GM18870 (cell line): ENCODE measurements around the gene BLOC1S5.

Experiments
- ATAC-seq: cut with Tn5 transposase; IDR thresholded peaks from one replicate; pipeline ENCODE4 v1.9.1; 2021; ENCODE audit warnings: moderate library complexity; ENCODE audit not compliant: unreplicated experiment

Gene BLOC1S5

DNA sequence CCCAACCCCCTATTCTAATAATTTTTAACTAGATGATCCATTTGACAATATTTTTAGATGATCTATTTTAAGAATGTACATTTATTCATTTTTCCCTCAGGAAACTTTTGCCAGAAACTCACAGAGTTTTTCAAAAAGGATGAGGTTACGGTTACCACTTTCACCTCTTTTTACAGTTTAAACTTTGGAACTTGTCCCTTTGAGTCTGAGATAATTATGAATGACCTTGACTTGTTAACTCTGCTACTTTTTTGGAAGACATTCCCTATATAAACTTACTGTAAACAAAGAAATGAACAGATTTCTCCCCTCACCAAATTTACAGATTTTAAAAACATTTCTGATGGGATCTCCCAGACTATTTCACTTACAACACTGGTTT is 18.4 kb upstream of the BLOC1S5 start:
- ATAC-seq, result no peak

DNA sequence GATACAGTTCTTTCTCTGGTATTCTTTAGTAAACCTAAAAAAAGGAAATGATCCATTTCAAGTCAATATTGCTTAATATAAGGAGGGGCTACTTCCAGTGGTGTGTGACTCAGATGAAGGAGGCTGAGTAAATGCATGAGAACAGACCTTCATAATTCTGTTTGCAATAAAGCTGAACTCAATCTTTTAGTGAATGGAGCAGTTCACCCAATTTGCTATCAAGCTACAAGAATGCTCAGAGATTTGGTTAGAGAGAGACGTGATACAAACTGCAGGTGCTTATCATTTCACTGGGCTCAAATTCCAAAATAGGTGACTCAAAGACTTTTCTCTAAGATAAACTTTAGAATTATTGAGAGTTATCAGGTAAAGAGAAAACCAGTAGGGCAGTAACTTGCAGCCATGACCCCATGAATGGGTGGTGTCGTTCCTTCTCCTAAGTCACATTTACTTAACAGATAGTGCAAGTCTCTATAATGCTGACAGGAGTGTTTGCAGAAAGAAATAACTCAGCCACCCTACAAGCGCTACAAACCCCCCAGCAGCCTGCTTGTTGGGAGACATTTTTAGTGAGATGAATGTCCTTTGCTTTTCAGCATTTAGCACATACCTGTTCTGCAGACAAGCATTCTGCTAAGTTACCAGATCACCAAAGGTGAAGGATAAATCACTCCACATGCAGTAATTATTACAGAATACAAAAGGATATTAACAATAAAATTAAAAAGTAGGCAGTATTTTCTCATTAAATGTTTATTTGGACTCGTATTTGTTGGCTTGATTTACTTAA is 16.4 kb upstream of the BLOC1S5 start:
- ATAC-seq, result no peak

DNA sequence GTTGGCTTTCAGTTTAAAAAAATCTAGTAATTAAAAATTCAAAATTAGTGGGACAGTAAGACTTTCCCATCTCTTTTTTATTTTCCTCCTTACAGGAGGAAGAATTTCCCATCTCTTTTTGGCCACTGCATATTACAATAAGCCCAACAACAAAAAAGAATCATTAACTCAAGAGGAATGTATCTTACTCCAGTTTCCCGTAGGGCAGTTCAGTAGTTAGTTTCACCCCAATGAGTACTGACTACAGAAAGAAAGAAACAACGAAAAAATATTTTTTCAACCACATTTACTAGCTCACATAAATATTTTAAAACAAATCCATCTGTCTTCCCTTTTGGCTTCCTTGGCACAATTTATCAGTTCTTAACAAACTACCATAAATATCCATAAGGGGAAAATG is 14.9 kb upstream of the BLOC1S5 start:
- ATAC-seq, result no peak

DNA sequence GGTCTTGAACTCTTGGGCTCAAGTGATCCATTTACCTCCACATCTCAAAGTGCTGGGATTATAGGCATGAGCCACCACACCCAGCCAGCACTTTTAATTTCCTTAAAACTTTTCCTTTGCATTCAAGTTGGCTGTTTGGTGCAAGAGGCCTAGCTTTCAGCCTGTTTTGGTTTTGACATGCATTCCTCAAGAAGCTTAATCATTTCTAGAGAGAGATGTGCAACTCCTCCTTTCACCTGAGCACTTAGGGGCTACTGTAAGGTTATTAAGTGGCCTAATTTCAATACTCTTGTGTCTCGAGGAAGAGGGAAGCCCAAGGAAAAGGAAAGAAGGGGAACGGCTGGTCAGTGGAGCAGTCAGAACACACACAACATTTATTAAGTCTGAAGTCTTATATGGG is 13.8 kb upstream of the BLOC1S5 start:
- no peak for ATAC-seq

DNA sequence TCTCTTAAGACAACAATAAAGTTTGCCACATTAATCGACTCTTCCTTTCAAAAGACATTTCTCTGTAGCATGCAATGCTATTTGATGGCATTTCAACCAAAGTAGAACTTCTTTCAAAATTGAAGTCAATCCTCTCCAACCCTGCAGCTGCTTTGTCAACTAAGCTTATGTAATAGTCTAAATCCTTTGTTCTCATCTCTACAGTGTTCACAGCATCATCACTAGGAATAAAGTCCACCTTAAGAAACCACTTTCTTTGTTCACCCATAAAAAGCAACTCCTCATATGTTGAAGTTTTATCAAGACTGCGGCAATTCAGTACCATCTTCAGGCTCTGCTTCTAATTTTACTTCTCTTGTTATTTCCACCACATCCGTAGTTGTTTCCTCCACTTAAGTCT is 11.5 kb upstream of the BLOC1S5 start:
- ATAC-seq, result no peak

DNA sequence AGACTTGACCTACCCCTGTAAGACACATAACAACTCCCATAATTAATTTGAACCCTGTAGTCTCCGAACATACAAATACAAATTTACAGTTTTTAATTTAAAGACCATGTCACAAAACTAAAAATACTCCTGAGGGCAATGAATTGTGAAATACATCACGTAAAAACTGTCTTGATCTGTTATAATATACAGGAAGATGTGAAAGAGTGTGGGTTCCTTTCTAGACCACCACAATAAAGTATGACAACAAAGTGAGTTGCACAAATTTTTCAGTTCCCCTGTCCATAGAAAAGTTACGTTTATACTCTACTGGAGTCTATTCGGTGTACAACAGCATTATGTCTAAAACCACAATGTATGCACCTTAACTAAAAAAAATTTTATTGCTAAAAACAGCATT is 11.0 kb upstream of the BLOC1S5 start:
- ATAC-seq, result no peak

DNA sequence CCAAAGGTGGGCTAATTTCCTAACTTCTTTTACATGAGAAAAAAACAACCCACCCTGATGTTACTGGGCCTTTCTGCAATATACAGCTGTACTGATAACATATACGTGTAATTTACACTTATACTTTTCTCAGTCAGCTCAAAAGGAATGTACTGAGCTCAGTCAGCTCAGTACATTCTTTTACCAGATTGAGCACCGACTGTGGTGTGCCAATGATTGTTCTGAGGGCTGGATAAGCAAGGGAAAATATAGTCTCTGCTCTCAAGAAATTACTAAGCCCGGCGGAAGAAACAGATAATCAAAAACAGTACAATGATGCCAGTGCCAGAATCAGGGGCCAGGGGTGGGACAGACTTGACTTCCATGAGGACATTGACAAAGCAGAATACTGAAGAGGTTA is 10.0 kb upstream of the BLOC1S5 start:
- no peak for ATAC-seq

DNA sequence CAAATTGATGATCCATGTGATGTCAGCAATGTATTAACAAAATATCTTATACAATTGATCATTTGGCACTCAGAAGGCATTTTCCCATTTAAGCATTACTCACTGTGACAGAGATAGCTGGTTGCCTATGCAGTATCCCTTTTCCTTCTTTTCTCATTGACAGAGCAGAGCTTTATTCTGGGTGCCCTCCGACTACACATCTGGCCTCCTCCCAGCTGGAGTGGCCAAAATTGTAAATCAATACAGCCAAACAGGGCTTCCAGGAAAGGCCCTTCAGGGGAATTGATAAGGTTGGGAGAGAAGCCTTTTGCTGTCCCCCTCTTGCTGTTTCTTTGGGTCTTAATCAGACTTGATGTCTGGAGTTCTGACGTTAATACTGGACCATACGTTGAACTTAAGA is 9.6 kb upstream of the BLOC1S5 start:
- ATAC-seq, result no peak

DNA sequence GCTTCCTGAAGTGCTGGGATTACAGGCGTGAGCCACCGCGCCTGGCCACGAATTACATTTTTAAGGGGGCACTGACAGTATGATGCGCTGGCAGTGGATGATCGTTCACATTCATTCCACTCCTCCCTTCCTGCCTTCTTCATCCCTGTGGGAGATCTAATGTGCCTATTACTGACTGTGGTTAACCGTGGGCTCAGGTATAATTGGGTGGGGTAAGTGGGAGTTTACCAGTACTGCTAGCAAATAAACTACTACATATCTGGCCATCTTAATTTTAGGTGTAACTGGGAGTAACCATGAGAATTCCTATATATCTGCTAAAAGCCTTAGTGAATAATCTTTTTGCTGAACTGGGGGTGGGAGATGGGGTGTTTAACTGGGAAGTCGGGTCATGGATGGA is 6.5 kb upstream of the BLOC1S5 start:
- ATAC-seq, result no peak

DNA sequence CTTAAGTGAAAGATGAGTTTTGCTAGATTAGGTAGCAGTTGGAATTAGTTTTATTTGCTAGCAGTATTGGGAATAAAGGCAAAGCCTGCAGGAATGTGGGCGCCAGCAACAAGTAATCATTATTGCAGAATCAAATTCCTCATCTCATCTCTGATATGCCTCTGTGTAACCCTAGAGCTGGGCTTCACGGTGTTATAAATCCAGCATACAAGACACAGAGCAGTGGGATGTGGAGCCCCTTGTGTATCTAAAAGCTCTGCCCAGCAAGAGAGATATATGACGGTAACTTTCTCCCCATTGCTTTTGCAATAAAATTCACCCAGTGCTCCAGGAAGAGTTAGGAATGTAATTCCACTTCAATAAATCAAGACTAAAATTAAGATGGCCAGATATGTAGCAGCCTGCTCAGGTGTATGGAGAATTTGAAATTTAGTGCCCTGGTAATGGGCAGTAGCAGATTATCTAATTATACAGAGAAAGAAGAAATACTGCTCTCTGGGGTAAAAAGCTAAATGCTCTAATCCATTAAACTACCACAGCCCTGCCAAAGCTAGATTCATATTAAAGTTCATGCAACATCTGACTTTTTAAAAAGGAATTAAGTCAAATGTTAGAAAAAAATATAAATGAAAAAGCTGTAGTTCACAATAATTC is 5.6 kb upstream of the BLOC1S5 start:
- no peak for ATAC-seq

DNA sequence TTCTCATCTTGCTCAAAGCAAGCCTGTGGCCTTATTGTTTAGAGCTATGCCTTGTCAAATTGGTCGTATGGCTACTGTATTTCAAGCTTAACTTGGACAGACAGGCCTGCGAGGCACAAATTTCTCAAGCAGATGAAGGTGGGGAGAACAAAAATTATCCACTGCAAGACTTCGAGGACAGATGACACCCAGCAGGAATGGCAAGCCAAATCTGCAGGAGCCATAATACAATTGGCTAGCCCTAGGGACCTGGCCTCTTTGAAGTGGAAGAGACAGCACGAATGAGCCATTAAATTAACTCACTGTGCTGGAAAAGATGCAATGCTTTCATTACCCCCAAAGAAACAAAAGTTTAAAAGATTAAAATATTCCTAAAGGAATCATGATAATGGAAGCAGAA is 5.0 kb upstream of the BLOC1S5 start:
- ATAC-seq, result no peak

DNA sequence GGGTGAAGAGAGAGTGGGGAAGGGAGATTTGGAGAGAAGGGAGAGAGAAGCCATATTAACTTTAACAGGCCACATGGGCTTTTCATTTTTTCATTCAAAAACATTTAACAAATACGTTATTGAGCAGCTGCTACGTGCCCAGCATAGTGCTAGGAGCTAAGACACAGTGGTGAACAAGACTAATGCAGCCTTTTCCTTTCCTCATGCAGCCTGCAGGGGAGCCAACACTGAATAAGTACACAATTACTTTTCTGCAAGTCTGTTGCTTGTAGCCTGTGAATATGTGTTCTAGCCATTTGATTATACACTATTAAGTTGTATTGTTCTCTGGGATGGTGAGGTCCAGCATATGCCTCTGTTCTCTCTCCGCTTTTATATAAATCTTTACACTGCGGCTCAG is 1.9 kb upstream of the BLOC1S5 start:
- no peak for ATAC-seq

DNA sequence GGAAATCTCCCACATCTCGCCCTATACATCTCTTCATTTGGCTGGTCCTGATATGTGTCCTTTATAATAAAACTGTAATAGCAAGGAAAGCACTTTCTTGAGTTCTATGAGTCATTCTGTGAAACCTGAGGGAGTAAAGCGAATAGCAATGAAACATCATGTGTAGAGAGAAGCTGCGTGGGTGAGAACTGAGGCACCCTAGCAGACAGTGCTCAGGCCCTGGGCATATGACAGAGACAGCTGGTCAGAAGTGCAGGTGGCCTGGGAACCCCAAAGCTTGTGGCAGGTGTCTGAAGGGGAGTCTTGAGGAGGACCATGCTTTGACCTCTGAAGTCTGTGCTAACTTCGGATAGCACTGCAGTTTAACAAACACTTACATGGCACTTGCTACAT is 1.3 kb upstream of the BLOC1S5 start:
- peak; percentile 62 for ATAC-seq

DNA sequence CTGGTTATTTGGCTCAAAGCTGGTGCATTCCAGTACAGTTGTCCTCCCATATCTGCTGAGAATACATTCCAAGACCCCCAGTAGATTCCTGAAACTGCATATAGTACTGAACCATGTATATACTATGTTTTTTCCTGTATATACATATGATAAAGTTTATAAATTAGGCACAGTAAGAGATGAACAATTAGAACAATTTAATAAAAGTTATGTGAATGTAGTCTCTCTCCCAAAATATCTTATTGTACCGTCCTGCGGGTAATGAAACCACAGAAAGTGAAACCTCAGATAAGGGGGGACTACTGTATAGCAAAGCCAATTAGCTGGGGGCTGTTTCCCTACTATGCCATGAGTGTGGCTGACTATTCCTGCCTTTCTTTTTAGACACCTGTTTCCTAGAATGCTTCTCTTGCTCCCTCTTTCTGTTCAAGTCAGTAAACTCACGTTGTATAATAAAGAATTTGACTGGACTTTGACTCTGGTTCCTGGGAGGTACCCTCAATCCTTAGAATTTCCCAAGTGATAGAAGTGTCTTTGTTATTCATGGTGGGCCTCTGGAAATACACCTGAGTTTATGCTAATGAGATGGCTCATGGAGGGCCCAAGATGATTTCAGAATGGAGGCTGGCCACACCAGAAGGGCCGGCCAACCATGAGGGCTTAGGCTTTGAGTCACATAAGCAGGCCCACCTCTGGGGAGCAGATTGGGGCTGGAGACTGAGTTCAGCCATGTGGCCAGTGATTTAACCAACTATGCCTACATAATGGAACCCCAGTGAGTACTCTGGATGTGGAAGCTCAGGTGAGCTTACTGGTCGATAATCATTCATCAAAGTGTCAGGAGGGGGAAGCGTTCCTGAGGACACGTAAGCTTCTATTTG is 689 bp upstream of the BLOC1S5 start:
- ATAC-seq, result peak; percentile 1

DNA sequence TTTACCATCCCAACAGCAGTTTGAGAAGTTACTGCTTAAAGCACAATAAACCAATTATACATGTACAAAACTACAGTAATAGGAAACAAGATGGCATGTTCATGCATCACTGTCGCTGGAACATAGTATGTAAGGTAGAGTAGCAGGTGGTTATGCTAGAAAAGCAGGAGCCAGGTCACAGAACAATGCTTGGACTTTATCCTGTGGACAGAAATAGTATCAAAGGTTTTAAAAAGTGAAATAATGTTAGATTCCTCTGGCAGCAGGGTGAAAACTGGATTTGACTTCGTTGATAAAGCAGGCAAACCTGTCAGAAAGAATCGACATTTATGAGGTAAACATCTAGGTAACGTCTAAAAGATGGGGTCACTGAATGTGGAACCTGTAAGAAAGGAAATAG is 2.5 kb downstream of the BLOC1S5 start:
- ATAC-seq, result no peak

DNA sequence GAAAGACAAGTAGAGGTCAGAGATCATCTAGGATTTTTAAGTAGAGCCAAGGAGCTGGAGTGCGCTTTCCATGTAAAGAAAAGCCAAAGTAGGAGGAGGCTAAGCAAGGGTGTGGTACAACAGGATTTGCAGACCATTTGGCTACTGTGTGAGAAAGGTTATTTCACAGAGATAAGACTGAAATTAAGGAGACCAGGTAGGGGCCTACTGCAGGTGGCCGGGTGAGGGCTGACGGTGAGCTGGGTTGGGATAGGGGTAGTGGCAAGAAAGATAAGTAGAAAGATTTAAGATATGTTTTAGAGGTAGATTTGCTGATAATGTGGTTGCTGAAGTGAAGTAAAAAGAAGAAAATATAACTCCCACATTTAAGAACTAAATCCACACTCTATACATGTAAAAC is 3.8 kb downstream of the BLOC1S5 start:
- no peak for ATAC-seq

DNA sequence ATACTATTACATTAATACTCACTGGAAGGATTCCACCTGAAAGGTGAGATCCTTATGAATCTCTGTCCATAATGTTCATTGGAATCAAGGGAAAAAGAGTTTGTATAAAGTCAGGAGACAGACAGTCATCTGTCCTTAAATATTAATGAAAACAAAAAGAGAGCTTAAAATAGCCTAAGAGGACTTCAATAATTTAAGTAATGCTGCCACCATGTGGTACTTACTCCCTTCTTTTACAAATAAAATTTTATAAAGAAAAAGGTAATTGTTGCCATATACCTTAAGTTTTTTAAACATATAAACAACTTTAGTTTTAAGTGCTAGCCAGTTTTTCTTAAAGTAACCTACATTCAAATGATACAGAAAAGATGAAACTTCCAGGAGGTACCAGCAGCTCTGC is 5.1 kb downstream of the BLOC1S5 start:
- no peak for ATAC-seq

DNA sequence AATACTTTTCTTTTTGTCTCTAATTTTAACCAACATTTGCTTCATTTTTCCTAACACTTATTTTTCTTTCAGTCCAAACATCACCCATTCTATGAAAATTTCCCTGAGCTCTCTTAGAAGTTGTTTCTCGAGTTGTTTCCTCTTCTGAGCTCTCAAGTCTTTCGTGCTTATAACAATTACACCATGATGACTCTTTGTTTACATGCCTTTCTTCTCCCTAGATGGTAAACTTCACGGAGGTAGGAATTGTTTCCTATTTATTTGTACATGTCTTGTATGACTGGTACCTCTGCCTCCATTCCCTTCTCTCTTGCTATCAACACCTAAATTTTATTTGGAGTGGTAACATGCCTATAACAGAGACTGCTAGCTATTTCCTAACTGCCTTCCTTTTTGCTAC is 6.4 kb downstream of the BLOC1S5 start:
- no peak for ATAC-seq

DNA sequence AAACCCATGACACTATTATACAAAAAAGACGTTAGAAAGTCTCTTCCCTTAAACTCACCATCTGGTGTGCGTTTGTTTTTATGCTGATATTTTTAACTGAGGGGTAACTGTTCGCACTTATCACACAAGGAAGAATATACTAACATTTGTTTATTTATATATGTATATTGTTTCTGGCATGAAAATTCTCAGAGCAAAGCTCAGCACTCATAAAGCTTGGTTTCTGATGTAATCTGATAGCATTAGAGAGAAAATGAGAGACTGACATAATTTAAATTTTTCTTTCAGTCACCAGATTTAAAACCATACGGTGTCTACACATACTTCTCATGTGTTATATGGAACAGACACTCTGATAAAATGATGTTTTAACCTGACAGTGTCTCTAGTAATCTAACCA is 6.9 kb downstream of the BLOC1S5 start:
- ATAC-seq, result no peak

DNA sequence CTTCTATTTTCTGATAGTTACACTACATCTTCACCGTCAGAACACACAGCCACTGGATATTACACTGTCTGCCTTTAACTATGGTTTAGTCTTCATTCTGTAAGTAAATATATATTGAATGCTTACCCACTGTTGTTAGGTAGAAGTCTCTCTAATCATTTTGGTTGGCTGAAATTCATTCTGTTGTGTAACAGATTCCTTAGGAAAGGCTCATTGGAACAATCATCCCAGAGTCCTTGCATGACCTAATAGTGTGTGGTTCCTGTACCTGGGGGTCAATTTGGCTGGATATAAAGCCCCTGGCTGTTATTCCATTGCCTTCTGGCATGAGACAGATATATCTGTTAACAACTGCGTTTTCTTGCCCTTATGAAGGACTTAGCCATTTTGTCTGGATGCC is 9.9 kb downstream of the BLOC1S5 start:
- no peak for ATAC-seq

DNA sequence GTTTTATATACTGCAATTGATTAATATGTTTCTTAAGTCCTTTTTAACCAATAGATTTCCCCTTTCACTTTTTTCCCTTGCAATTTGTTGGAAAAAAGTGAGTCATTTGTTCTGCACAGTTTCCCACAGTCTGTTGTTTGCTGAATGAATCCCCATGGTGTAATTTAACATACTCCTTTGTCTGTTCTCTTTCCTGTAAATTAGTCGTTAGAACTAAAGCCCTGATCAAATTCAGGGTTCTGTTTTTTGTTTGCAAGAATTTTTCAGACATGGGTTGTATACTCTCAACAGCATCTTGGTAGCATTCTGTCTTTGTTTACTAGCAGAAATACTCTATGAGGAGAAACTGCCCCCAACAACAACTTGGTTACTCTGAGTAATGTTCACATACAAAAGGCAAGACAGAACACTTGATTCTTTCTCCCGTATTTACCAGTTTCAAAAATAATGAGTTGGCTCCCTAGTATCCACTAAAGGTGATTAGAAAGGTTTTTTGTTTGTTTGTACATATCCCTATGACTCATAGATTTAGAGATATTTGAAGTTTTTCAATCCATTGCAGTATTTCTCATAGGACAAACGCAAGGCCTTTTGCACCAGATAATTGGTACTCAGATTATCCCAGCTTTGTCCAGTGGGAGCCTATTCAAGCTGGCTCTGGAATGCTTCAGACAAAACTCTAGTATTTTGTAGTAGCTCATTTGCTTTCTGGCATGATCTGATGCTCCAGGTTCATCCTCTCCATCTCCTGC is 16.5 kb downstream of the BLOC1S5 start:
- no peak for ATAC-seq
